ENCODE measurements around the gene TBRG4.

TBRG4 gene

GRCh38 chr7:45075355-45075644 lies 36.2 kb downstream of the TBRG4 start:
- 88 to 95% methylated on average over 1 of the region's 1 CpG for WGBS, 2 experiments
- Histone ChIP-seq H3K27me3 (ENCODE audit: control insufficient read depth, insufficient read depth, low read length, poor library complexity, severe bottlenecking) (no peaks in the 10 kb centered on the region), H3K27ac (ENCODE audit: insufficient read depth, low read depth, low read length, poor library complexity, severe bottlenecking) (no peak overlapping the region), H3K9me3 (ENCODE audit: control insufficient read depth, low read length) (no peaks in the 10 kb centered on the region), H3K36me3 (ENCODE audit: control insufficient read depth, insufficient read depth, low read length) (peaks cover 3% of the 10 kb centered on the region), H3K4me3 (ENCODE audit: insufficient read depth, low read depth, low read length) (no peak overlapping the region), H3K4me1 (ENCODE audit: control insufficient read depth, insufficient read depth, low read length) (no peaks in the 10 kb centered on the region)

- H3K9me3 ChIP-seq (ENCODE audit: control insufficient read depth, low read length) = no peaks in the 10 kb centered on the region
- 91% methylated on average over 16 of the region's 16 CpGs for WGBS, 2 experiments
- no peak overlapping the region for H3K4me3 ChIP-seq (ENCODE audit: insufficient read depth, low read depth, low read length)
- peaks cover 3% of the 10 kb centered on the region for H3K36me3 ChIP-seq (ENCODE audit: control insufficient read depth, insufficient read depth, low read length)
- no peaks in the 10 kb centered on the region for H3K27me3 ChIP-seq (ENCODE audit: control insufficient read depth, insufficient read depth, low read length, poor library complexity, severe bottlenecking)
- H3K4me1 ChIP-seq (ENCODE audit: control insufficient read depth, insufficient read depth, low read length) = no peaks in the 10 kb centered on the region
- H3K27ac ChIP-seq (ENCODE audit: insufficient read depth, low read depth, low read length, poor library complexity, severe bottlenecking) = no peak overlapping the region
These were observed 36.8 kb downstream of the TBRG4 start for GRCh38 chr7:45074528-45075354.

- Histone ChIP-seq H3K9me3 (ENCODE audit: control insufficient read depth, low read length) (no peaks in the 10 kb centered on the region), H3K27me3 (ENCODE audit: control insufficient read depth, insufficient read depth, low read length, poor library complexity, severe bottlenecking) (no peaks in the 10 kb centered on the region), H3K4me1 (ENCODE audit: control insufficient read depth, insufficient read depth, low read length) (no peaks in the 10 kb centered on the region), H3K36me3 (ENCODE audit: control insufficient read depth, insufficient read depth, low read length) (peaks cover 3% of the 10 kb centered on the region), H3K27ac (ENCODE audit: insufficient read depth, low read depth, low read length, poor library complexity, severe bottlenecking) (no peak overlapping the region), H3K4me3 (ENCODE audit: insufficient read depth, low read depth, low read length) (no peak overlapping the region)
- WGBS, 2 experiments = 93 to 95% methylated on average over 14 to 15 of the region's 15 CpGs
These were observed 37.5 kb downstream of the TBRG4 start for GRCh38 chr7:45073786-45074527.

GRCh38 chr7:45073031-45073785 lies 38.3 kb downstream of the TBRG4 start:
- Histone ChIP-seq H3K27me3 (ENCODE audit: control insufficient read depth, insufficient read depth, low read length, poor library complexity, severe bottlenecking) (no peaks in the 10 kb centered on the region), H3K27ac (ENCODE audit: insufficient read depth, low read depth, low read length, poor library complexity, severe bottlenecking) (no peak overlapping the region), H3K4me3 (ENCODE audit: insufficient read depth, low read depth, low read length) (no peak overlapping the region), H3K36me3 (ENCODE audit: control insufficient read depth, insufficient read depth, low read length) (peaks cover 3% of the 10 kb centered on the region), H3K9me3 (ENCODE audit: control insufficient read depth, low read length) (no peaks in the 10 kb centered on the region), H3K4me1 (ENCODE audit: control insufficient read depth, insufficient read depth, low read length) (no peaks in the 10 kb centered on the region)
- WGBS, 2 experiments = 86 to 87% methylated on average over 17 of the region's 17 CpGs

- H3K27ac ChIP-seq (ENCODE audit: insufficient read depth, low read depth, low read length, poor library complexity, severe bottlenecking) = no peak overlapping the region
- H3K36me3 ChIP-seq (ENCODE audit: control insufficient read depth, insufficient read depth, low read length) = peaks cover 3% of the 10 kb centered on the region
- no peaks in the 10 kb centered on the region for H3K9me3 ChIP-seq (ENCODE audit: control insufficient read depth, low read length)
- H3K4me1 ChIP-seq (ENCODE audit: control insufficient read depth, insufficient read depth, low read length) = no peaks in the 10 kb centered on the region
- H3K27me3 ChIP-seq (ENCODE audit: control insufficient read depth, insufficient read depth, low read length, poor library complexity, severe bottlenecking) = no peaks in the 10 kb centered on the region
- no peak overlapping the region for H3K4me3 ChIP-seq (ENCODE audit: insufficient read depth, low read depth, low read length)
- WGBS, 2 experiments = 86 to 91% methylated on average over 13 of the region's 13 CpGs
These were observed 39.1 kb downstream of the TBRG4 start for GRCh38 chr7:45072131-45073030.

GRCh38 chr7:45071528-45071927 lies 40.0 kb downstream of the TBRG4 start:
- Histone ChIP-seq H3K4me3 (ENCODE audit: insufficient read depth, low read depth, low read length) (no peak overlapping the region), H3K27me3 (ENCODE audit: control insufficient read depth, insufficient read depth, low read length, poor library complexity, severe bottlenecking) (no peaks in the 10 kb centered on the region), H3K36me3 (ENCODE audit: control insufficient read depth, insufficient read depth, low read length) (peaks cover 3% of the 10 kb centered on the region), H3K9me3 (ENCODE audit: control insufficient read depth, low read length) (no peaks in the 10 kb centered on the region), H3K27ac (ENCODE audit: insufficient read depth, low read depth, low read length, poor library complexity, severe bottlenecking) (no peak overlapping the region), H3K4me1 (ENCODE audit: control insufficient read depth, insufficient read depth, low read length) (no peaks in the 10 kb centered on the region)
- WGBS, 2 experiments = 89 to 92% methylated on average over 3 of the region's 3 CpGs

GRCh38 chr7:45070254-45070642 lies 41.2 kb downstream of the TBRG4 start:
- 89 to 94% methylated on average over 1 of the region's 1 CpG for WGBS, 2 experiments
- H3K4me1 ChIP-seq (ENCODE audit: control insufficient read depth, insufficient read depth, low read length) = no peaks in the 10 kb centered on the region
- H3K9me3 ChIP-seq (ENCODE audit: control insufficient read depth, low read length) = no peaks in the 10 kb centered on the region
- H3K27me3 ChIP-seq (ENCODE audit: control insufficient read depth, insufficient read depth, low read length, poor library complexity, severe bottlenecking) = no peaks in the 10 kb centered on the region
- H3K36me3 ChIP-seq (ENCODE audit: control insufficient read depth, insufficient read depth, low read length) = no peaks in the 10 kb centered on the region
- H3K27ac ChIP-seq (ENCODE audit: insufficient read depth, low read depth, low read length, poor library complexity, severe bottlenecking) = no peak overlapping the region
- H3K4me3 ChIP-seq (ENCODE audit: insufficient read depth, low read depth, low read length) = no peak overlapping the region

- Histone ChIP-seq H3K4me3 (ENCODE audit: insufficient read depth, low read depth, low read length) (no peak overlapping the region), H3K9me3 (ENCODE audit: control insufficient read depth, low read length) (no peaks in the 10 kb centered on the region), H3K4me1 (ENCODE audit: control insufficient read depth, insufficient read depth, low read length) (no peaks in the 10 kb centered on the region), H3K27ac (ENCODE audit: insufficient read depth, low read depth, low read length, poor library complexity, severe bottlenecking) (no peak overlapping the region), H3K27me3 (ENCODE audit: control insufficient read depth, insufficient read depth, low read length, poor library complexity, severe bottlenecking) (no peaks in the 10 kb centered on the region), H3K36me3 (ENCODE audit: control insufficient read depth, insufficient read depth, low read length) (peaks cover under 1% of the 10 kb centered on the region)
- WGBS, 2 experiments = 95 to 98% methylated on average over 14 to 15 of the region's 15 CpGs
These were observed 41.8 kb downstream of the TBRG4 start for GRCh38 chr7:45069444-45070253.
